Measurements from ENCODE around the gene OPRD1.

DNA sequence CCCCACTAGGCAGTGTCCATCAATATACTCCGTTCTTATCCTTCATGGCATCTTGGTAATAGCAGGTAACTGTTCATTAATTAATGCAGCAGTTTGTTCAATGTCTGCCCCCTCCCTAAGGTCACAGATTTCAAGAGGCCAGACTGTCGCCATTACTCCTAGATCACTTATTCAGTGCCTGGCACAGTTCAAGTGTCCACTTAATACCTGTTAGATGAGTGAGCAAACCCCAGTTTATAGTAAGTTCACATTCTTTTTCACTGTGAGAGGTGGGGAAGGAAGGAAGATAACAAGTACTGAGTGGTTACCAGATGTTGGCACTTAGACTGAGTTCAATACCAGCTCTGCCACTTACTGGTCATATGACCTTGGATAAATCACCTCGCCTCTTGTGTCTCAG is 36.4 kb downstream of the OPRD1 start:
- TF ChIP-seq CTCF (tag by site-specific recombination; IDR thresholded peaks at IDR 0.05) (no peak), ZNF558 (tag by site-specific recombination; IDR thresholded peaks at IDR 0.05) (no peak), HOXD13 (CRISPR knock-in tag; IDR thresholded peaks at IDR 0.05; ENCODE audit: borderline replicate concordance) (no peak), GLIS2 (tag by site-specific recombination; IDR thresholded peaks at IDR 0.05) (no peak), ZNF248 (tag by site-specific recombination; IDR thresholded peaks at IDR 0.05) (no peak), ZNF274 (IDR thresholded peaks at IDR 0.05; ENCODE audit: low read length) (no peak), ZNF274 (tag by site-specific recombination; IDR thresholded peaks at IDR 0.05; ENCODE audit: borderline replicate concordance) (no peak)

Data from HEK293 (cell line).